Vagina (tissue), 2 donors: ENCODE results near the gene PTPRG.

Experiments used
- POLR2A ChIP-seq, 2 donors: fragments of 450-650 bp; IDR thresholded peaks; one replicate each; pipeline ENCODE4 v1.6.1; 2017; ENCODE audit warnings: antibody characterized with exemption in 2 of 2, mild to moderate bottlenecking in 2 of 2, moderate library complexity in 2 of 2
- POLR2AphosphoS5 ChIP-seq, 2 donors: sonication (generic); formaldehyde crosslinking; IDR thresholded peaks; one replicate each; pipeline ENCODE4 v1.9.0; 2017; ENCODE audit warnings: antibody characterized with exemption in 2 of 2, mild to moderate bottlenecking in 2 of 2, low read depth in 1 of 2; ENCODE audit not compliant: insufficient read depth in 1 of 2
- TF ChIP-seq, protein P1 (sequence below), 3 experiments: fragments of 450-650 bp in 2 of 3; fragments of 200-600 bp in 1 of 3; sonication (generic) in 1 of 3; IDR thresholded peaks; one replicate each; pipeline ENCODE4 v1.5.1; 2017 to 2019; ENCODE audit warnings: antibody characterized with exemption in 3 of 3, mild to moderate bottlenecking in 2 of 3, moderate library complexity in 2 of 3

- TF ChIP-seq, protein P1, sequence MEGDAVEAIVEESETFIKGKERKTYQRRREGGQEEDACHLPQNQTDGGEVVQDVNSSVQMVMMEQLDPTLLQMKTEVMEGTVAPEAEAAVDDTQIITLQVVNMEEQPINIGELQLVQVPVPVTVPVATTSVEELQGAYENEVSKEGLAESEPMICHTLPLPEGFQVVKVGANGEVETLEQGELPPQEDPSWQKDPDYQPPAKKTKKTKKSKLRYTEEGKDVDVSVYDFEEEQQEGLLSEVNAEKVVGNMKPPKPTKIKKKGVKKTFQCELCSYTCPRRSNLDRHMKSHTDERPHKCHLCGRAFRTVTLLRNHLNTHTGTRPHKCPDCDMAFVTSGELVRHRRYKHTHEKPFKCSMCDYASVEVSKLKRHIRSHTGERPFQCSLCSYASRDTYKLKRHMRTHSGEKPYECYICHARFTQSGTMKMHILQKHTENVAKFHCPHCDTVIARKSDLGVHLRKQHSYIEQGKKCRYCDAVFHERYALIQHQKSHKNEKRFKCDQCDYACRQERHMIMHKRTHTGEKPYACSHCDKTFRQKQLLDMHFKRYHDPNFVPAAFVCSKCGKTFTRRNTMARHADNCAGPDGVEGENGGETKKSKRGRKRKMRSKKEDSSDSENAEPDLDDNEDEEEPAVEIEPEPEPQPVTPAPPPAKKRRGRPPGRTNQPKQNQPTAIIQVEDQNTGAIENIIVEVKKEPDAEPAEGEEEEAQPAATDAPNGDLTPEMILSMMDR (IDR thresholded peaks at IDR 0.05), result no peak
- TF ChIP-seq POLR2A (IDR thresholded peaks at IDR 0.05) (no peak), POLR2AphosphoS5 (IDR thresholded peaks at IDR 0.05; ENCODE audit: insufficient read depth in 1 of 2, low read depth in 1 of 2) (no peak)
These were observed 207.1 kb downstream of the PTPRG start for GRCh38 chr3:61768284-61769037.
